H1 (cell line): ENCODE measurements around the gene AKR1C2. TPM values are rescaled to one million over a fixed set of nuclear protein-coding genes. Genes with fewer than 3 reads are reported as not detected.

Experiments used
- CTCF ChIA-PET: fragments of 300-600 bp; sonication (Branson Sonifier 250); formaldehyde crosslinking; loops from one replicate; lab custom pipeline; 2021; ENCODE audit not compliant: partially characterized antibody; lab: Charles Lee
- POLR2A ChIA-PET: fragments of 300-600 bp; sonication (Branson Sonifier 250); formaldehyde crosslinking; loops from one replicate; lab custom pipeline; 2021; ENCODE audit warnings: inconsistent platforms; ENCODE audit not compliant: partially characterized antibody; lab: Charles Lee
- DNase-seq, 2 experiments: peaks; one replicate each; pipeline versions ENCODE4 v3.0.0 to v3.0.0-alpha.2; 2010 to 2022; ENCODE audit warnings: low spot score in 2 of 2, low read depth in 1 of 2, mixed read lengths in 1 of 2
- FAIRE-seq: peaks from 2 replicates; lab custom pipeline; 2011; peaks lifted over from hg19 to GRCh38; lab: Jason Lieb, UNC
- H2AFZ ChIP-seq: 2 replicates; pipeline ENCODE4 v1.8.1; 2012; ENCODE audit warnings: low read length, inconsistent platforms
- H2AK5ac ChIP-seq: 2 replicates; pipeline ENCODE4 v1.6.1; 2013; ENCODE audit warnings: low read depth, low read length
- H2BK120ac ChIP-seq: replicated peaks from 2 replicates; pipeline ENCODE3; 2013; ENCODE audit warnings: low read depth, low read length, inconsistent platforms
- H2BK12ac ChIP-seq: 2 replicates; pipeline ENCODE4 v1.6.1; 2013; ENCODE audit warnings: low read depth, low read length
- H2BK15ac ChIP-seq: 2 replicates; pipeline ENCODE4 v1.6.1; 2013; ENCODE audit warnings: low read length
- H2BK20ac ChIP-seq: 2 replicates; pipeline ENCODE4 v1.6.1; 2013; ENCODE audit warnings: low read length
- H2BK5ac ChIP-seq: 2 replicates; pipeline ENCODE4 v1.6.1; 2013; ENCODE audit warnings: low read depth, low read length
- H3K14ac ChIP-seq: 2 replicates; pipeline ENCODE4 v1.6.1; 2013; ENCODE audit warnings: inconsistent platforms; ENCODE audit not compliant: insufficient read length
- H3K18ac ChIP-seq: 2 replicates; pipeline ENCODE4 v1.6.1; 2013; ENCODE audit warnings: low read length; ENCODE audit errors: extremely low read depth
- H3K23ac ChIP-seq: 2 replicates; pipeline ENCODE4 v1.6.1; 2013; ENCODE audit warnings: inconsistent platforms; ENCODE audit not compliant: insufficient read length
- H3K23me2 ChIP-seq: 2 replicates; pipeline ENCODE4 v1.6.1; 2013; ENCODE audit warnings: low read depth, low read length
- H3K27ac ChIP-seq: 2 replicates; pipeline ENCODE4 v1.6.1; 2011; ENCODE audit warnings: low read depth, low read length, inconsistent platforms
- H3K27me3 ChIP-seq, 4 experiments: replicated peaks in 1 of 4; 1 replicate in 1 of 4; 2 replicates in 3 of 4; pipeline versions ENCODE4 v1.6.1 to v1.8.1; 2011 to 2013; ENCODE audit warnings: low read length in 3 of 4, mild to moderate bottlenecking in 3 of 4, inconsistent platforms in 2 of 4, mixed read lengths in 2 of 4, moderate library complexity in 1 of 4; ENCODE audit not compliant: control insufficient read depth in 3 of 4, insufficient read depth in 3 of 4; ENCODE audit errors: extremely low read depth in 1 of 4
- H3K36me3 ChIP-seq, 4 experiments: 2 replicates each; pipeline versions ENCODE4 v1.6.1 to v1.8.1; 2011 to 2013; ENCODE audit warnings: mild to moderate bottlenecking in 4 of 4, low read length in 3 of 4, moderate library complexity in 2 of 4, control low read depth in 1 of 4, inconsistent platforms in 1 of 4; ENCODE audit not compliant: insufficient read depth in 4 of 4, control insufficient read depth in 2 of 4
- H3K4ac ChIP-seq: replicated peaks from 2 replicates; pipeline ENCODE3; 2013; ENCODE audit warnings: low read length, low read depth, mixed read lengths, inconsistent platforms; ENCODE audit not compliant: insufficient read length
- H3K4me1 ChIP-seq, 4 experiments: replicated peaks in 1 of 4; 1 replicate in 1 of 4; 2 replicates in 3 of 4; pipeline versions ENCODE4 v1.6.1 to v1.8.1; 2011 to 2013; ENCODE audit warnings: low read length in 3 of 4, inconsistent platforms in 2 of 4, mixed read lengths in 1 of 4; ENCODE audit not compliant: insufficient read depth in 4 of 4, control insufficient read depth in 3 of 4
- H3K4me2 ChIP-seq, 2 experiments: 2 replicates each; pipeline versions ENCODE4 v1.6.1 to v1.8.1; 2011 to 2013; ENCODE audit warnings: low read depth in 2 of 2, low read length in 2 of 2, control low read depth in 1 of 2, inconsistent platforms in 1 of 2, mild to moderate bottlenecking in 1 of 2; ENCODE audit not compliant: insufficient read depth in 1 of 2
- H3K4me3 ChIP-seq, 4 experiments: fragments of 200-600, 300-600 bp in 1 of 4; sonication (generic), shearing (Covaris generic), sonication (Bioruptor Twin) in 1 of 4; 2 replicates each; pipeline versions ENCODE4 v1.5.1 to v1.8.1; 2011 to 2016; ENCODE audit warnings: low read length in 4 of 4, low read depth in 3 of 4, control low read depth in 2 of 4, inconsistent platforms in 2 of 4, mild to moderate bottlenecking in 2 of 4, mixed read lengths in 1 of 4, moderate library complexity in 1 of 4; ENCODE audit not compliant: insufficient read depth in 2 of 4; ENCODE audit errors: extremely low read depth in 1 of 4
- H3K56ac ChIP-seq: replicated peaks from 2 replicates; pipeline ENCODE3; 2013; ENCODE audit warnings: low read depth, mild to moderate bottlenecking, mixed read lengths, low read length, inconsistent platforms; ENCODE audit not compliant: insufficient read length
- H3K79me1 ChIP-seq: 2 replicates; pipeline ENCODE4 v1.6.1; 2013; ENCODE audit warnings: low read depth, low read length, control low read depth
- H3K79me2 ChIP-seq, 2 experiments: 2 replicates each; pipeline versions ENCODE4 v1.6.1 to v1.8.1; 2012 to 2013; ENCODE audit warnings: low read length in 2 of 2, mild to moderate bottlenecking in 2 of 2, inconsistent platforms in 1 of 2; ENCODE audit not compliant: insufficient read depth in 2 of 2, control insufficient read depth in 1 of 2
- H3K9ac ChIP-seq, 4 experiments: replicated peaks in 1 of 4; 1 replicate in 1 of 4; 2 replicates in 3 of 4; pipeline versions ENCODE4 v1.6.1 to v1.8.1; 2011 to 2013; ENCODE audit warnings: low read depth in 3 of 4, low read length in 3 of 4, control low read depth in 2 of 4, mild to moderate bottlenecking in 2 of 4, moderate library complexity in 2 of 4, inconsistent platforms in 1 of 4; ENCODE audit errors: extremely low read depth in 1 of 4
- H3K9me3 ChIP-seq, 2 experiments: 2 replicates each; pipeline versions ENCODE4 v1.6.1 to v1.8.1; 2012 to 2013; ENCODE audit warnings: mild to moderate bottlenecking in 2 of 2, moderate library complexity in 2 of 2, control low read depth in 1 of 2, inconsistent platforms in 1 of 2, low read depth in 1 of 2, low read length in 1 of 2, mixed read lengths in 1 of 2; ENCODE audit not compliant: insufficient read depth in 2 of 2
- H4K20me1 ChIP-seq, 2 experiments: replicated peaks in 1 of 2; 2 replicates each; pipeline versions ENCODE3 to v1.8.1; 2011 to 2013; ENCODE audit warnings: inconsistent platforms in 2 of 2, low read length in 2 of 2, mild to moderate bottlenecking in 1 of 2; ENCODE audit not compliant: insufficient read depth in 2 of 2, control insufficient read depth in 1 of 2
- H4K5ac ChIP-seq: 2 replicates; pipeline ENCODE4 v1.6.1; 2013; ENCODE audit warnings: low read length, low read depth, mixed read lengths, inconsistent platforms; ENCODE audit not compliant: insufficient read length
- H4K8ac ChIP-seq: 2 replicates; pipeline ENCODE4 v1.8.0; 2013; ENCODE audit warnings: mild to moderate bottlenecking, moderate library complexity, low read length, inconsistent platforms; ENCODE audit not compliant: insufficient read depth; ENCODE audit errors: extremely low read depth
- H4K91ac ChIP-seq: replicated peaks from 2 replicates; pipeline ENCODE3; 2013; ENCODE audit warnings: low read length, mixed read lengths, inconsistent platforms; ENCODE audit not compliant: insufficient read length
- BACH1 ChIP-seq: IDR thresholded peaks from 2 replicates; pipeline ENCODE4 v1.6.1; 2012; ENCODE audit warnings: low read length, improper control_type of control experiment
- E2F6 ChIP-seq: IDR thresholded peaks from 2 replicates; pipeline ENCODE4 v1.6.1; 2012; ENCODE audit warnings: inconsistent platforms
- JUN ChIP-seq: IDR thresholded peaks from 2 replicates; pipeline ENCODE4 v1.6.1; 2011; ENCODE audit warnings: low read depth, mild to moderate bottlenecking, improper control_type of control experiment, low read length
- KDM1A ChIP-seq: fragments of 200-600, 300-600 bp; sonication (generic); IDR thresholded peaks from 2 replicates; pipeline ENCODE4 v1.7.1; 2016; ENCODE audit warnings: mild to moderate bottlenecking, low read length, borderline replicate concordance
- POLR2A ChIP-seq, 2 experiments: IDR thresholded peaks; 1 replicate in 1 of 2; 2 replicates in 1 of 2; pipeline ENCODE4 v1.6.1; 2011; ENCODE audit warnings: low read depth in 2 of 2, low read length in 2 of 2, mild to moderate bottlenecking in 2 of 2; ENCODE audit errors: control extremely low read depth in 1 of 2
- RNF2 ChIP-seq: fragments of 200-900, 300-1000 bp; sonication (generic); IDR thresholded peaks from 2 replicates; pipeline ENCODE4 v1.7.1; 2016; ENCODE audit warnings: borderline replicate concordance, low read depth, mild to moderate bottlenecking, antibody characterized with exemption, low read length; ENCODE audit not compliant: poor library complexity, severe bottlenecking; ENCODE audit errors: missing control alignments
- RXRA ChIP-seq: IDR thresholded peaks from 2 replicates; pipeline ENCODE4 v1.6.1; 2011; ENCODE audit warnings: low read depth, mild to moderate bottlenecking, low read length, moderate library complexity; ENCODE audit not compliant: insufficient read depth
- SIRT6 ChIP-seq: IDR thresholded peaks from one replicate; pipeline ENCODE4 v1.7.1; 2012; ENCODE audit warnings: low read length, inconsistent platforms
- SIX5 ChIP-seq: IDR thresholded peaks from 2 replicates; pipeline ENCODE4 v1.6.1; 2011; ENCODE audit warnings: mild to moderate bottlenecking, low read depth, low read length
- SP2 ChIP-seq: IDR thresholded peaks from 2 replicates; pipeline ENCODE4 v1.6.1; 2012; ENCODE audit warnings: mild to moderate bottlenecking, low read length, inconsistent platforms
- SUZ12 ChIP-seq: fragments of 200-600 bp; sonication (generic); IDR thresholded peaks from 2 replicates; pipeline ENCODE4 v1.6.1; 2012; ENCODE audit warnings: mild to moderate bottlenecking, inconsistent platforms, low read length, moderate library complexity, mixed read lengths
- TCF12 ChIP-seq: IDR thresholded peaks from 2 replicates; pipeline ENCODE4 v1.6.1; 2011; ENCODE audit warnings: low read depth, mild to moderate bottlenecking, low read length
- TEAD4 ChIP-seq: IDR thresholded peaks from 2 replicates; pipeline ENCODE4 v1.6.1; 2012; ENCODE audit warnings: low read depth, low read length, inconsistent platforms, mixed read lengths
- polyA plus RNA-seq, 7 experiments: library from polyadenylated mRNA; depleted of rRNA in 3 of 7; stranded (reverse) in 5 of 7; unstranded in 2 of 7; fragments of >200 nt in 5 of 7; fragments of 200-250 nt in 2 of 7; gene quantifications; 1 replicate in 5 of 7; 2 replicates in 1 of 7; 4 replicates in 1 of 7; pipeline versions ENCODE4 v1.2.1 to v1.2.3, GENCODE V29; 2011 to 2013; ENCODE audit warnings: missing spikeins in 2 of 7, mixed read lengths in 2 of 7
- total RNA-seq: library from RNA; stranded (reverse); fragmentation: NEBNext Ultra II Directional; extraction: Animal tissue kit (Norgen Biotek cat#: 25700); gene quantifications from 2 replicates; pipeline ENCODE4 v1.2.1, GENCODE V29; 2021

The AKR1C2 gene
- total and polyA plus RNA-seq, 2 of the 8 experiments (the other 6 are each of a cell fraction or from before 2014, with no cell fraction given): 0.77 to 1.2 TPM

- no peak overlapping the region for H3K27ac ChIP-seq
- H3K36me3 ChIP-seq: no peaks in the 10 kb centered on the region
- H3K27me3 ChIP-seq: no peaks in the 10 kb centered on the region
- H2BK120ac ChIP-seq: no peak overlapping the region
- no peak overlapping the region for H4K91ac ChIP-seq
- H4K8ac ChIP-seq: no peak overlapping the region
- no peak overlapping the region for H3K18ac ChIP-seq
- no peaks in the 10 kb centered on the region for H3K79me2 ChIP-seq
- H2BK5ac ChIP-seq: no peak overlapping the region
- no peak for FAIRE-seq
- H3K56ac ChIP-seq: no peak overlapping the region
- H4K5ac ChIP-seq: no peak overlapping the region
- peaks cover 0 to 3% of the 10 kb centered on the region in 2 experiments; a peak in 1 of 4 replicates for H3K9me3 ChIP-seq
- no peaks in the 10 kb centered on the region for H3K79me1 ChIP-seq
- H3K4ac ChIP-seq: no peak overlapping the region
- H4K20me1 ChIP-seq: no peaks in the 10 kb centered on the region
- ChIA-PET CTCF (no interaction called here), POLR2A (no interaction called here)
- H3K23me2 ChIP-seq: no peaks in the 10 kb centered on the region
- H2AFZ ChIP-seq: no peak overlapping the region
- no peak overlapping the region for H3K14ac ChIP-seq
- no peak overlapping the region for H2BK20ac ChIP-seq
- no peak overlapping the region for H3K4me3 ChIP-seq
- no peak for DNase-seq
- H2AK5ac ChIP-seq: no peak overlapping the region
- H3K23ac ChIP-seq: no peak overlapping the region
- no peak overlapping the region for H2BK15ac ChIP-seq
- no peak overlapping the region for H3K9ac ChIP-seq
- no peak overlapping the region for H3K4me2 ChIP-seq
- no peaks in the 10 kb centered on the region for H3K4me1 ChIP-seq
- H2BK12ac ChIP-seq: no peak overlapping the region
- TF ChIP-seq RNF2 (no peak), SIX5 (no peak), TEAD4 (no peak), POLR2A (IDR thresholded peaks at IDR 0.05; ENCODE audit: control extremely low read depth in 1 of 2, low read depth in 2 of 2, low read length in 2 of 2) (no peak), SUZ12 (no peak), TCF12 (no peak), SIRT6 (no peak), BACH1 (no peak), RXRA (no peak), SP2 (no peak), E2F6 (no peak), JUN (no peak), KDM1A (no peak)
These were observed 35.1 kb upstream of the AKR1C2 start for GRCh38 chr10:5038733-5039132.
